GM23338 (cell line): ENCODE measurements around the gene PDE4B.

Experiments used
- CTCF ChIP-seq, 2 experiments: fragments of 200-600 bp in 1 of 2; sonication (generic) in 1 of 2; conservative IDR thresholded peaks; 2 replicates each; pipeline versions ENCODE4 v1.5.1 to v1.6.1; 2016 to 2017; ENCODE audit warnings: antibody characterized with exemption in 2 of 2, low read depth in 2 of 2, mild to moderate bottlenecking in 2 of 2, moderate library complexity in 1 of 2
- EZH2phosphoT487 ChIP-seq: fragments of 200-600 bp; sonication (generic); IDR thresholded peaks from one replicate; pipeline ENCODE4 v1.8.1; 2018; ENCODE audit warnings: antibody characterized with exemption; ENCODE audit not compliant: unreplicated experiment
- JUNB ChIP-seq: IDR thresholded peaks from one replicate; pipeline ENCODE4 v1.6.1; 2016; ENCODE audit warnings: antibody characterized with exemption; ENCODE audit not compliant: unreplicated experiment

- TF ChIP-seq CTCF (conservative IDR thresholded peaks at IDR 0.05; ENCODE audit: low read depth in 2 of 2) (no peak), EZH2phosphoT487 (no peak), JUNB (no peak)
Observed at GRCh38 chr1:66048011-66048410, 255.3 kb downstream of the PDE4B start.
